Anterior cingulate cortex (tissue), 58 donors: Measurements from ENCODE around the gene CDK18.

Experiments used
- DNase-seq, 58 donors: peaks; one replicate each; lab custom pipeline; 2025; lab: John Stamatoyannopoulos, UW

The CDK18 gene

GRCh38 chr1:205535096-205535495 is 30.6 kb downstream of the CDK18 start:
- no peak for DNase-seq

GRCh38 chr1:205535866-205536758 is 31.6 kb downstream of the CDK18 start:
- no peak for DNase-seq

GRCh38 chr1:205536759-205537361 is 32.4 kb downstream of the CDK18 start:
- peak in 39 of 58 donors; percentile 24 to 76 (median 53) for DNase-seq

- DNase-seq, result no peak
Measured at GRCh38 chr1:205537386-205538018, 33.0 kb downstream of the CDK18 start.

GRCh38 chr1:205538235-205538840 is 33.9 kb downstream of the CDK18 start:
- DNase-seq, result no peak

GRCh38 chr1:205541161-205541886 is 36.9 kb downstream of the CDK18 start:
- DNase-seq, result no peak

- no peak for DNase-seq
Measured at GRCh38 chr1:205542367-205542766, 37.9 kb downstream of the CDK18 start.

- DNase-seq, result peak in 54 of 58 donors; percentile 35 to 91 (median 70)
Measured at GRCh38 chr1:205543351-205544301, 39.2 kb downstream of the CDK18 start.

GRCh38 chr1:205545001-205545919 is 40.8 kb downstream of the CDK18 start:
- no peak for DNase-seq

- DNase-seq, result no peak
Measured at GRCh38 chr1:205545991-205546390, 41.5 kb downstream of the CDK18 start.

GRCh38 chr1:205546541-205546940 is 42.1 kb downstream of the CDK18 start:
- DNase-seq, result no peak

GRCh38 chr1:205547936-205548827 is 43.7 kb downstream of the CDK18 start:
- DNase-seq, result peak in 2 of 58 donors; percentile 20 to 43

GRCh38 chr1:205554026-205554811 is 49.8 kb downstream of the CDK18 start:
- DNase-seq, result no peak

GRCh38 chr1:205561501-205562203 is 57.2 kb downstream of the CDK18 start:
- DNase-seq, result no peak

GRCh38 chr1:205563927-205564441 is 59.5 kb downstream of the CDK18 start:
- DNase-seq, result no peak
